ENCODE results near the gene ADAMTSL2. TPM values are rescaled to one million over a fixed set of nuclear protein-coding genes. Genes with fewer than 3 reads are reported as not detected.

Gene ADAMTSL2
- total and polyA plus RNA-seq, 10 donors = 1.6 to 11.7 (median 4.3) TPM

DNA sequence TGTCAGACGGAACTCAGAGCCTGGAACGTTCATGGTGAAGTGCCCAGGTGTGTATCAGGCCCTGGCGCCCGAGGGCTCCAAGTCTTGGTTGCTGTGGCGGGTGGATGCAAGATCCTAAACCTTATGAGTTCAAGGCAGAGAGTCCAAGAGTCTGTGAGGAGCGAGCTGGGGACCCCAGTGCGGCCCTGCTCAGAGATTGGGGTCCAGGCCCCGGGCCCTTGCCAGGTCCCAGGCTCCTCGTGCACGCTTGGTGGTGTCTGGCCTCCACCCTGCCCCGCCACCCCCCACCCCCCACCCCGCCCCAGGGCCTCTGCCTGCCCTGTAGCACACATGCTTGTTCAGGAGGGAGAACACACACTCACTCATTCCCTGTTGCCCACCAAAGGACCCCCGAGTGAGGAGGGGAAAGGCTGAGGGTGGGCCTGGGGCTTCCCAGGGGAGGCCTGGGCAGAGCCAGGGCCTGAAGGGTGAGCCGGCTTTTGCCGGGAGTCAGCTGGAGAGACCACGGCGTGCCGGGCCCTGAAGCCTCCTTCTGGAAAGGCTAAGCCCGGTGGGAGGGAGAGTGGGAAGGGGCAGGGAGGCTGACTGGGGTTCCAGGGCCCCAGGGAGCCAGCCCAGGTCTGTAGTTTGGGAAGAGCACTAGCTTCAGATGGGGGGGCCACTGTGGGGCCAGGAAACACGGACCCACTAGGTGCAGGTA lies 37.5 kb downstream of the ADAMTSL2 start:
- Histone ChIP-seq H3K36me3 (peaks cover 0 to 3% (median 0%) of the 10 kb centered on the region in 6 donors), H3K27ac (no peak overlapping the region), H3K4me1 (peaks cover 0 to 33% (median 10%) of the 10 kb centered on the region in 6 donors), H3K4me3 (no peak overlapping the region), H3K9me3 (no peaks in the 10 kb centered on the region), H3K27me3 (replicated peaks in 1 of 7) (peaks cover 0 to 85% (median 0%) of the 10 kb centered on the region in 7 donors)
- no peak for DNase-seq
- TF ChIP-seq, protein P1, sequence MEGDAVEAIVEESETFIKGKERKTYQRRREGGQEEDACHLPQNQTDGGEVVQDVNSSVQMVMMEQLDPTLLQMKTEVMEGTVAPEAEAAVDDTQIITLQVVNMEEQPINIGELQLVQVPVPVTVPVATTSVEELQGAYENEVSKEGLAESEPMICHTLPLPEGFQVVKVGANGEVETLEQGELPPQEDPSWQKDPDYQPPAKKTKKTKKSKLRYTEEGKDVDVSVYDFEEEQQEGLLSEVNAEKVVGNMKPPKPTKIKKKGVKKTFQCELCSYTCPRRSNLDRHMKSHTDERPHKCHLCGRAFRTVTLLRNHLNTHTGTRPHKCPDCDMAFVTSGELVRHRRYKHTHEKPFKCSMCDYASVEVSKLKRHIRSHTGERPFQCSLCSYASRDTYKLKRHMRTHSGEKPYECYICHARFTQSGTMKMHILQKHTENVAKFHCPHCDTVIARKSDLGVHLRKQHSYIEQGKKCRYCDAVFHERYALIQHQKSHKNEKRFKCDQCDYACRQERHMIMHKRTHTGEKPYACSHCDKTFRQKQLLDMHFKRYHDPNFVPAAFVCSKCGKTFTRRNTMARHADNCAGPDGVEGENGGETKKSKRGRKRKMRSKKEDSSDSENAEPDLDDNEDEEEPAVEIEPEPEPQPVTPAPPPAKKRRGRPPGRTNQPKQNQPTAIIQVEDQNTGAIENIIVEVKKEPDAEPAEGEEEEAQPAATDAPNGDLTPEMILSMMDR (IDR thresholded peaks at IDR 0.05 in 8 of 11, conservative IDR thresholded peaks at IDR 0.05 in 3 of 11) = no peak
- no peak for TF ChIP-seq POLR2A (IDR thresholded peaks at IDR 0.05)
- no peak for TF ChIP-seq POLR2AphosphoS5 (IDR thresholded peaks at IDR 0.05)
- WGBS, 5 donors = 80 to 91% (median 89%) methylated on average over 15 to 20 of the region's 20 CpGs
- intact Hi-C loops (cut with DNase I; ENCODE audit: low total_unique reads) = no loop called here

DNA sequence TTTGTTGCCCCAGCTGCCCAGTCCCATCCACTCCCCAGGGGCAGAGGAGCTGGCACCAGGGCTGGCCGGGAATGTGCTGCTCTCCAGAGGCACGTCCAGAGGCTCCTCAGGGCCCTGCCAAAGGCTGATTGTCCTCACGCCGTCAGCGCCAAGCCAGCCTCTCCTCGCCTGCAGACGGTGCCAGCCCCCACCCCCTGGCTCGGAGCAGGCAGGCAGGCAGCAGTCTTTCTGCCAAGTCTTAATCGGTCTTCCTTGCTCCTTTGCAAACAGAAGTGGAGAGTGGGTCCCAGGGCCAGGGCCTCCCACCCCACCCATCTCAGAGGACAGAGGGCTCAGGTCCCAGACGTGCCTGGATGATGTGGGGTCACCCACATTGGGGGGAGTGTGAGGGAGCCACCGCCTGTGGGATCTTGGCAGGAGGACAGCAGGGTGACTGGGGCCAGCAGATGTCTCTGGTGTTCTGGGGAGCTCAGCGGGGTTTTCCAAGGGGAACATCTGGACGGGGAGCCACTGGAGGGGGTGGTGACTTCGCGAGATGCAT lies 38.4 kb downstream of the ADAMTSL2 start:
- no peak for TF ChIP-seq POLR2A (IDR thresholded peaks at IDR 0.05)
- peak in 2 of 3 donors; percentile 32 to 54 for TF ChIP-seq POLR2AphosphoS5 (IDR thresholded peaks at IDR 0.05)
- WGBS, 5 donors = 71 to 84% (median 75%) methylated on average over 6 to 15 of the region's 15 CpGs
- intact Hi-C loops (cut with DNase I; ENCODE audit: low total_unique reads) = no loop called here
- DNase-seq = no peak
- no peak overlapping the region for H3K27ac ChIP-seq
- H3K36me3 ChIP-seq = peaks cover 0 to 3% (median 0%) of the 10 kb centered on the region in 6 donors
- H3K4me3 ChIP-seq = no peak overlapping the region
- H3K27me3 ChIP-seq (replicated peaks in 1 of 7) = peaks cover 0 to 85% (median 0%) of the 10 kb centered on the region in 7 donors
- no peaks in the 10 kb centered on the region for H3K9me3 ChIP-seq
- H3K4me1 ChIP-seq = peaks cover 0 to 41% (median 14%) of the 10 kb centered on the region in 6 donors

DNA sequence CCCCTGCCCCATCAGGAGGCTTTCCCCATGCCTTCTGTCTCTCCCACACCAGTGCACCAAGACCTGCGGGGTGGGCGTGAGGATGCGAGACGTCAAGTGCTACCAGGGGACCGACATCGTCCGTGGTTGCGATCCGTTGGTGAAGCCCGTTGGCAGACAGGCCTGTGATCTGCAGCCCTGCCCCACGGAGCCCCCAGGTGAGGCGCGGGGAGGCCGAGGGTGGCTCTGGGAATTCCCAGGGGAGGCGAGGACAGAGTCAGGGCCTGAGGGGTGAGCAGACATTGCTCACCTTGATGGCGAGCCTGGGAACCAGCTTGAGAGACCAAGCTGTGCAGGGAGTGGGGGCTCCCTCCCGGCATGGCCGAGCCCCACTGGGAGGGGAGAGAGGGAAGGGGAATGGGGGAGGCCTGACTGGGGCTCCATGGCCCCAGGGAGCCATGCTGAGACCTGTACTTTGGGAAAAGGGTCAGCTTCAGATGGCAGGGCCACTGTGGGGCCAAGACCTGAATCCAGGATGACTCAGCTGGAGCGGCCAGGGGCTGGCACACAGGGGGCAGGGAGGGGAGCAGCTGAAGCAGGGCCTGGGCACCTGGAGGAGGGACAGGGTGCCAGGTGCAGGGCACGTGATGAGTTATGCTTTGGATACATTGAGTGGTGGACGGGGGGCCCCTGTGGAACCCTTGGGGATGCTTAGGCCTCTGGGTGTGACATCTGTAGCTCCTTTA lies 39.4 kb downstream of the ADAMTSL2 start:
- H3K36me3 ChIP-seq = no peaks in the 10 kb centered on the region
- intact Hi-C loops (cut with DNase I; ENCODE audit: low total_unique reads) = no loop called here
- DNase-seq = no peak
- H3K4me3 ChIP-seq = no peak overlapping the region
- H3K27me3 ChIP-seq (replicated peaks in 1 of 7) = peaks cover 0 to 87% (median 5%) of the 10 kb centered on the region in 7 donors
- no peak for TF ChIP-seq POLR2A (IDR thresholded peaks at IDR 0.05)
- peak in 1 of 3 donors; percentile 9 for TF ChIP-seq POLR2AphosphoS5 (IDR thresholded peaks at IDR 0.05)
- H3K9me3 ChIP-seq = no peaks in the 10 kb centered on the region
- 86 to 94% (median 88%) methylated on average over 5 to 21 of the region's 21 CpGs for WGBS, 5 donors
- no peak overlapping the region for H3K27ac ChIP-seq
- peaks cover 0 to 41% (median 14%) of the 10 kb centered on the region in 6 donors for H3K4me1 ChIP-seq

DNA sequence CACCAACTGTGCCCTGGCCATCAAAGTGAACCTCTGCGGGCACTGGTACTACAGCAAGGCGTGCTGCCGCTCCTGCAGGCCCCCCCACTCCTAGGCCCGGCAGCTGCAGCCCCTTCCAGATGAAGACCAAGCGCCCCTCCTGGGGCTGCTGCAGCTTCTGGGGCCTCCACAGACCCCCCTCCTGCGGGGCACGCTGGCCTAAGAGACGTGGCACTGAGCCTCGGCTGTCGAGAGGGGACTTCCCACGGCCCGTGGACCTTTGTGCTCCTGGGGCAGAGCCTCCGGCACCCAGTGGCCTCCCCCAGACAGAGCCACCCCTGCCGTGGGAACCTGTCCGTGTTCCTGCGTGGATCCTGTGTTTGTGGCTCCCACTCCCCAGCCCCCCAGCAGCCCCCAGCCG lies 40.3 kb downstream of the ADAMTSL2 start:
- intact Hi-C loops (cut with DNase I; ENCODE audit: low total_unique reads) = no loop called here
- H3K9me3 ChIP-seq = no peaks in the 10 kb centered on the region
- WGBS, 5 donors = 75 to 83% (median 79%) methylated on average over 4 to 17 of the region's 17 CpGs
- peaks cover 0 to 42% (median 14%) of the 10 kb centered on the region in 6 donors for H3K4me1 ChIP-seq
- H3K36me3 ChIP-seq = no peaks in the 10 kb centered on the region
- no peak for TF ChIP-seq POLR2A (IDR thresholded peaks at IDR 0.05)
- TF ChIP-seq POLR2AphosphoS5 (IDR thresholded peaks at IDR 0.05) = no peak
- TF ChIP-seq, protein P1 (IDR thresholded peaks at IDR 0.05 in 8 of 11, conservative IDR thresholded peaks at IDR 0.05 in 3 of 11) = no peak
- H3K4me3 ChIP-seq = no peak overlapping the region
- no peak for DNase-seq
- H3K27ac ChIP-seq = no peak overlapping the region
- H3K27me3 ChIP-seq (replicated peaks in 1 of 7) = peaks cover 0 to 95% (median 9%) of the 10 kb centered on the region in 7 donors

Measured in spleen (tissue), 11 donors.